AG09309 (cell line): ENCODE measurements around the gene ZYX.
"Not testable (repeated sequence)": the region's sequence is repeated elsewhere in the genome, so short reads cannot be mapped to it uniquely, and the experiment has no call there.

Experiments used
- DNase-seq: peaks from one replicate; pipeline ENCODE4 v3.0.0-alpha.2; 2010; ENCODE audit warnings: low read depth
- H3K4me3 ChIP-seq: 2 replicates; pipeline ENCODE4 v1.5.1; 2011; ENCODE audit warnings: mild to moderate bottlenecking, low read depth, low read length, moderate library complexity; ENCODE audit not compliant: control insufficient read depth
- TF ChIP-seq, protein P1 (sequence below): IDR thresholded peaks from 2 replicates; pipeline ENCODE4 v1.5.1; 2011; ENCODE audit warnings: mild to moderate bottlenecking, low read depth, low read length, inconsistent platforms; ENCODE audit not compliant: insufficient read depth, control insufficient read depth; ENCODE audit errors: missing control alignments

The ZYX gene

DNA sequence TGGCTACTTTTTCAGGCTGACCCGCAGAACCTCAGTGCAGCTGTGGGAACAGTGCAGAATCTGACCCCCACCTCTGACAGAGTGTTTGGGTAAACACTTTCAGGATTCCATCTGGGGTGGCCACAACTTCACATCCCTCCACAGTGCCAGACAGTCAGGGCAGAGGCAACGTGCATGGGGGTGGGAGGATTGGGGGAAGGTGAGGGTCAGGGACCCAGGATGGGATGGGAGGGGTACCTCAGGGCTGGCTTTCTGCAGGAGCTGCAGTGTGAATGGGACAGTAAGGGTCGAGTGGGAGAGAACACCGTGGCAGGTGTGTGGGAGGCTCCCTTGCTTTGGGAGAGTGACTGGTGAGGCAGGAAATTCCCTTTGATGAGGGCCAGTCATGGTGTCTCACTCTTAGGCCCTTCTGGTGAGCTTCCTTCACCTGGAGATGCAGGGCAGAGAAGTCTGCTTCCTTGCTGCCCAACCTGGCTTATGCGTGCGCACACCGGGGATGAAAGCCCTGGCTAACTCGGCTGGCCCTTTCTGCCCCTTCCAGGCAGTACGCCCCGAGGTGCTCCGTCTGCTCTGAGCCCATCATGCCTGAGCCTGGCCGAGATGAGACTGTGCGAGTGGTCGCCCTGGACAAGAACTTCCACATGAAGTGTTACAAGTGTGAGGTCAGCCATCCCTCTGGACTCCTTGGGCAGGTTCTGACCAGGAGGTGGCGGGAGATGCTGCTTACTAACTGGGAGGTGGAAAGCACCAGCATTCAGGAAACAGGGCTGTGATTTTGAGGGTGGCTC is 8.4 kb downstream of the ZYX start:
- no peak overlapping the region for H3K4me3 ChIP-seq
- no peak for DNase-seq
- TF ChIP-seq, protein P1, sequence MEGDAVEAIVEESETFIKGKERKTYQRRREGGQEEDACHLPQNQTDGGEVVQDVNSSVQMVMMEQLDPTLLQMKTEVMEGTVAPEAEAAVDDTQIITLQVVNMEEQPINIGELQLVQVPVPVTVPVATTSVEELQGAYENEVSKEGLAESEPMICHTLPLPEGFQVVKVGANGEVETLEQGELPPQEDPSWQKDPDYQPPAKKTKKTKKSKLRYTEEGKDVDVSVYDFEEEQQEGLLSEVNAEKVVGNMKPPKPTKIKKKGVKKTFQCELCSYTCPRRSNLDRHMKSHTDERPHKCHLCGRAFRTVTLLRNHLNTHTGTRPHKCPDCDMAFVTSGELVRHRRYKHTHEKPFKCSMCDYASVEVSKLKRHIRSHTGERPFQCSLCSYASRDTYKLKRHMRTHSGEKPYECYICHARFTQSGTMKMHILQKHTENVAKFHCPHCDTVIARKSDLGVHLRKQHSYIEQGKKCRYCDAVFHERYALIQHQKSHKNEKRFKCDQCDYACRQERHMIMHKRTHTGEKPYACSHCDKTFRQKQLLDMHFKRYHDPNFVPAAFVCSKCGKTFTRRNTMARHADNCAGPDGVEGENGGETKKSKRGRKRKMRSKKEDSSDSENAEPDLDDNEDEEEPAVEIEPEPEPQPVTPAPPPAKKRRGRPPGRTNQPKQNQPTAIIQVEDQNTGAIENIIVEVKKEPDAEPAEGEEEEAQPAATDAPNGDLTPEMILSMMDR = peak; percentile 9

DNA sequence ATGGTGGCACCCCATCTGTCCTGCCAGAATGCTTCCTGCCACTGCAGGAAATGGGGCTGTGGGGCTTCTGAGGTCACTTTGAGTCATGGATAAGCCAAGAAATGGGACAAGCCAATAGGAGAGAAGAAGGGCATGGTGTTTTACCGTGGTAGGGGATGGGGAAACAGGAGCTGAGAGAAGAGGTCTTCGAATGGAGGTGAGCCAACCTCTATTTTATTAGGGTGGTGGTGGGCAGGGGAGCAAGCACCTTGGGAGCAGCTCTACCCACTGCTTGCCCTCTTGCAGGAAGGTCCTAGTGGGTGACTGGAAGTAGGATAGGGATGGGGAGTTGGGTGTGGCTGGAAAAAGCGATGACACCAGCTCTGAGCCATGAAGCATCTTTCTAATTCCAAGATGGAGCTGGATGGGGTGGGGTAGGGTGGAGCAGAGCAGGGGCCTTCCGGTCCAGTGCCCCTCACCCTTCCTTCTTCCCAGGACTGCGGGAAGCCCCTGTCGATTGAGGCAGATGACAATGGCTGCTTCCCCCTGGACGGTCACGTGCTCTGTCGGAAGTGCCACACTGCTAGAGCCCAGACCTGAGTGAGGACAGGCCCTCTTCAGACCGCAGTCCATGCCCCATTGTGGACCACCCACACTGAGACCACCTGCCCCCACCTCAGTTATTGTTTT is 9.1 kb downstream of the ZYX start:
- H3K4me3 ChIP-seq = no peak overlapping the region
- TF ChIP-seq, protein P1 = no peak
- DNase-seq = no peak

DNA sequence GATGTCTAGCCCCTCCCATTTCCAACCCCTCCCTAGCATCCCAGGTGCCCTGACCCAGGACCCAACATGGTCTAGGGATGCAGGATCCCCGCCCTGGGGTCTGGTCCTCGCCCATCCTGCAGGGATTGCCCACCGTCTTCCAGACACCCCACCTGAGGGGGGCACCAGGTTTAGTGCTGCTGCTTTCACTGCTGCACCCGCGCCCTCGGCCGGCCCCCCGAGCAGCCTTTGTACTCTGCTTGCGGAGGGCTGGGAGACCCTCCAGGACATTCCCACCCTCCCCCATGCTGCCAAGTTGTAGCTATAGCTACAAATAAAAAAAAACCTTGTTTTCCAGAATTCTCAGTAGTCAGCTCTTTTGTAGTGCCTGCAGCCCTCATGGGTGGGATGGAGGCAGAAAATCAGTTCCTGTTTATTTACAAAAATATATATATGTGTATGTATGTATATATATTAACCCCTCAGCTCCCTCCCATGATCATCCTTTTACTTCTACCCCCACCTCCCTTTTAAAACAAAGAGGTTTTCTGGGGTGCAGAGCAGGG is 9.7 kb downstream of the ZYX start:
- H3K4me3 ChIP-seq = no peak overlapping the region
- DNase-seq = no peak
- TF ChIP-seq, protein P1 = no peak

DNA sequence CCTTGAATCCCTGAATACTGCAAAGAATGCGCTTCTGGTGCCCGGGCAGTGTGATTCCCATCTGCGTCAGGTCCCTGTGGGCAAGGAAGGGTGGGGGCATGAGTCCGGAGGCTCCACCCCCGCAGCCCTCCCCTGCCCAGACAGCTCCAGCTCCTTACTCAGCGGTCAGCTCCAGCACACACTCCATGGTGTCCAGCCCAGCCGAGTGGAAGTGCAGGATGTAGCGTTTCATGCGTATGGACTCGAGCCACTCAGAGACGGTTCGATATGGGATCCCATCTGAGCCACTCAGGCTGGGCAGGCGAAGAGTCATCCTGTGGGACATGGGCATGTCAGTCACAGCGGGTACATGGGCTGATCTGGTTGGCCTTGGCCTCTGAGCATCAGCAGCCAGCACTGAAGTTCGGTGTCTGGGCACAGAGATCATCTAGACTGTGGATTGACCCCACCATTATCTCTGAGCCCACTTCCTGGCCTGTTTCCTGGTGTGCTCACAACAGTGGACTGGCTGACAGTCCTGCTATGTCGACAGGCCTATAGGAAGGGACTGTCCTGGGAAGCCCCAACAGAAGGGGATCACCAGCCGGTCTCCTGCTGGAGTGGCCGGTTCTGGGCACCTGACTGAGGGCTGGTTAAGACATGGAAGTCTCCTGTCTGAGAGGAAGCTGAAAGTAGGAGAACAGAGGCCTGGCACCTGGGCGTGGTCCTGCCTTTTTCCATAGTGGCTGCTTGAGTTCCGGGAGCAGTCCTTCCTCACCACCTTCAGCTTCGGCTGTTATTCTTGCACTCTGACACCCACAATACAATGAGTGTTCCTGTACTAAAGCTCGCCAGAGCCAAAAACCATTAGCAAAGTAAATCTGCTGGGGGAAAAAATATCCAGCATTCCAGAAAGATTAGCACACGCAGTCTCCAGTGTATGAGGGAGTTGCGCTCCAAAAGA is 10.6 kb downstream of the ZYX start:
- DNase-seq = no peak
- H3K4me3 ChIP-seq = no peak overlapping the region

DNA sequence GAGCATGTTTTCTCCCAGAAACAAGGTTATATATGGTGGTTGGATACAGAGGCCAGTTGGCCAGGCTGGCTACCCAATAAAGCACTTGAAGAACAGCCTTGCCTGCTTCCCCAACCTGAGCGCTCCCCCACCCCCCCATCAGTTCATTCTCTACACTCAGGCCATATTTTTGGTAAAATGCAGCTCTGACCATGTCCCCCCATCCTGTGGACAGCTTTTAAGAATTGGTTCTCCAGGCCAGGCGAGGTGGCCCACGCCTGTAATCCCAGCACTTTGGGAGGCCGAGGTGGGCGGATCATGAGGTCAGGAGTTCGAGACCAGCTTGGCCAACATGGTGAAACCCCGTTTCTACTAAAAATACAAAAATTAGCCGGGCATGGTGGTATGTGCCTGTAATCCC is 11.3 kb downstream of the ZYX start:
- H3K4me3 ChIP-seq, DNase-seq: not testable (repeated sequence)

More for the DNA sequence above, 10.6 kb downstream of the ZYX start:
- TF ChIP-seq, protein P1 = no peak

DNA sequence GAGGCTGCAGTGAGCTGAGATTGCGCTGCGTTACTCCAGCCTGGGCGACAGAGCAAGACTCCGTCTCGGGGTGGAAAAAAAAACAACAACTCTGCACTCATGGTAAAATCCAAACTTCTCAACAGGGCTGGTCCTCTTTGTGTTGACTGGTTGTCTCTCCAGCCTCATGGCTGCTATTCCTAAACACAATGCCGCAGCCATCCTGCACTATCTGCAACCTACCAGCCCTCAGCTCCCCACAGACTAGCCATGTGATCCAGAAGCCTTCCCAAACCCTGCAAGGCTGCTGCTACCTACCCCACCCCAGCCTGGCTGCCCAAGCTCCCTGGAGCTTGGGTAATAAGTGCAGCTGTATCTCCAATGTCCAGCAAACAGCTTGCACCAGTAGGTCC is 11.7 kb downstream of the ZYX start:
- no peak for DNase-seq
- H3K4me3 ChIP-seq = no peak overlapping the region
- TF ChIP-seq, protein P1 = no peak
